K562 (cell line): Measurements from ENCODE around the gene TTL. TPM values are rescaled to one million over a fixed set of nuclear protein-coding genes. Genes with fewer than 3 reads are reported as not detected.

Source experiments
- ARID3B ChIP-seq: fragments of 250-450 bp; sonication (Bioruptor Pico); IDR thresholded peaks from 2 replicates; pipeline ENCODE4 v1.4.0; 2020; ENCODE audit warnings: borderline replicate concordance
- FUS ChIP-seq: fragments of 200-400 bp; formaldehyde crosslinking; optimal IDR thresholded peaks from 2 replicates; pipeline ENCODE3; 2017; ENCODE audit warnings: low read depth, low read length
- GABPB2 ChIP-seq: fragments of 250-450 bp; sonication (Bioruptor Pico); conservative IDR thresholded peaks from 2 replicates; pipeline ENCODE4 v1.5.1; 2021; ENCODE audit warnings: mild to moderate bottlenecking
- NCOA1 ChIP-seq: fragments of 450-650 bp; IDR thresholded peaks from 2 replicates; pipeline ENCODE4 v1.6.1; 2016; ENCODE audit warnings: low read depth
- PHF8 ChIP-seq: fragments of 200-600 bp; sonication (generic); IDR thresholded peaks from 2 replicates; pipeline ENCODE4 v1.6.1; 2012; ENCODE audit warnings: mixed run types, mild to moderate bottlenecking, inconsistent platforms, low read length, moderate library complexity, borderline replicate concordance
- RAD21 ChIP-seq, 2 experiments: fragments of 250-450 bp in 1 of 2; fragments of 450-650 bp in 1 of 2; sonication (Bioruptor Pico) in 1 of 2; formaldehyde crosslinking in 1 of 2; IDR thresholded peaks in 1 of 2; conservative IDR thresholded peaks in 1 of 2; 2 replicates each; pipeline versions ENCODE4 v1.4.0 to v1.8.0; 2020 to 2022; ENCODE audit warnings: mild to moderate bottlenecking in 2 of 2, moderate library complexity in 1 of 2
- ZBTB26 ChIP-seq: fragments of 450-650 bp; formaldehyde crosslinking; IDR thresholded peaks from 2 replicates; pipeline ENCODE4 v1.4.0; 2022; ENCODE audit warnings: missing genetic modification characterization
- ZNF3 ChIP-seq: fragments of 250-450 bp; sonication (Bioruptor Pico); IDR thresholded peaks from 2 replicates; pipeline ENCODE4 v1.5.0; 2021; ENCODE audit warnings: mild to moderate bottlenecking, moderate library complexity
- polyA plus RNA-seq, 8 experiments: library from polyadenylated mRNA; depleted of rRNA in 4 of 8; stranded (reverse) in 5 of 8; unstranded in 3 of 8; fragments of >200 nt; fragmentation: Nextera tagmentation in 2 of 8; fragmentation: Illumina TruSeq in 1 of 8; extraction: Ambion mirVana in 2 of 8; extraction: Trizol in 1 of 8; gene quantifications; 2 replicates each; pipeline versions ENCODE4 v1.2.1 to v1.2.3, GENCODE V29; 2011 to 2014; ENCODE audit warnings: inconsistent platforms in 1 of 8, missing spikeins in 1 of 8
- total RNA-seq, 7 experiments: library from RNA; depleted of rRNA in 6 of 7; stranded (reverse); fragments of >200 nt in 6 of 7; fragmentation: Illumina TruSeq in 2 of 7; extraction: Trizol in 2 of 7; gene quantifications; 2 replicates each; pipeline versions ENCODE4 v1.2.1 to v1.2.3, GENCODE V29; 2011 to 2021; ENCODE audit warnings: low replicate concordance in 1 of 7
- TF ChIP-seq, protein P1 (sequence below), 2 experiments: fragments of 450-650 bp; IDR thresholded peaks; 2 replicates each; pipeline ENCODE4 v1.6.1; 2016; ENCODE audit warnings: mild to moderate bottlenecking in 2 of 2, borderline replicate concordance in 1 of 2, low read depth in 1 of 2, moderate library complexity in 1 of 2
- TF ChIP-seq, protein P2 (sequence below), 2 experiments: fragments of 450-650 bp; IDR thresholded peaks; 2 replicates each; pipeline ENCODE4 v1.6.1; 2016
- TF ChIP-seq, protein P3 (sequence below): sonication (generic); formaldehyde crosslinking; IDR thresholded peaks from 2 replicates; pipeline ENCODE4 v1.8.1; 2023; ENCODE audit warnings: mild to moderate bottlenecking, missing genetic modification reagents

The TTL gene
- total and polyA plus RNA-seq, 9 of the 15 experiments (the other 6 are each of a cell fraction or from before 2014, with no cell fraction given): 9.4 to 54.4 (median 34.9) TPM

DNA sequence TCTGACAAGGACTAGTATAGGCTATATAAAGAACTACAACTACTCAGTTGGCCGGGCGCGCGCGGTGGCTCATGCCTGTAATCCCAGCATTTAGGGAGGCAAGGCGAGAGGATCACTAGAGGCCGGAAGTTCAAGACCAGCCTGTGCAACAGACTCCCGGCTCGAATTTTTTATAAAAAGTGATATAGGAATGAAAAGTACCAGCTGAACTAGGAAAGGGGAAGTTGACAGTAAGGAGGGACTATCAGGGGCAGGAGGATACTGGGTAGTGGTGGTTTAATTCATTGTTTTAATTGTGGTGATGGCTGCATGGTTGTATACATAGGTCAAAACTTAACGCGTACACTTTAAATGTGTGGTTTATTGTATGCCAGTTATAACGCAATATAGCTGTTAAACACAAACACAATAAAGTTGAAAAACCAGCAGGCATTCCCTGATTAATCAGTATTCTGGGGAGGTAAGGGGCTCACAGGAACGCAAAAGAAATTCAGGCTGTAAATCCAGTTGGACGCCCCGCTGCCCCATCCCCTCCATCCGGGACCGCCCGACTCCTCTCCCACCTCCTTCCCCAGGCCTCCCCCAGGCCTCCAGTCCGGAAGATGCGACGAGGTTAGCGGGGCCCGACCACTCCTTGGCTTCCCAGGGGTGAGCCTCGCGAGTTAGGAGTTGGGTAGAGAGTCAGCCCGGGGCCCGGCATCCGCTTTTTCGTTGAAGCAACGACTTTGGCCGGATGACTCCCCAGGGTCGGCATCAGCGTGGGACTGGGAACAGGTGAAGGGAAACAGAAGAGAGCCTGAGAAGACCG is 59.6 kb downstream of the TTL start (continued):
- TF ChIP-seq ARID3B (CRISPR knock-in tag) (no peak), ZNF3 (CRISPR knock-in tag) (no peak), PHF8 (no peak; the same call in 1 of the 2 replicates), ZBTB26 (CRISPR knock-in tag) (no peak), RAD21 (CRISPR knock-in tag; conservative IDR thresholded peaks at IDR 0.05 in 1 of 2, IDR thresholded peaks at IDR 0.05 in 1 of 2) (no peak), NCOA1 (no peak), FUS (no peak), GABPB2 (CRISPR knock-in tag) (no peak)
- TF ChIP-seq, protein P1, sequence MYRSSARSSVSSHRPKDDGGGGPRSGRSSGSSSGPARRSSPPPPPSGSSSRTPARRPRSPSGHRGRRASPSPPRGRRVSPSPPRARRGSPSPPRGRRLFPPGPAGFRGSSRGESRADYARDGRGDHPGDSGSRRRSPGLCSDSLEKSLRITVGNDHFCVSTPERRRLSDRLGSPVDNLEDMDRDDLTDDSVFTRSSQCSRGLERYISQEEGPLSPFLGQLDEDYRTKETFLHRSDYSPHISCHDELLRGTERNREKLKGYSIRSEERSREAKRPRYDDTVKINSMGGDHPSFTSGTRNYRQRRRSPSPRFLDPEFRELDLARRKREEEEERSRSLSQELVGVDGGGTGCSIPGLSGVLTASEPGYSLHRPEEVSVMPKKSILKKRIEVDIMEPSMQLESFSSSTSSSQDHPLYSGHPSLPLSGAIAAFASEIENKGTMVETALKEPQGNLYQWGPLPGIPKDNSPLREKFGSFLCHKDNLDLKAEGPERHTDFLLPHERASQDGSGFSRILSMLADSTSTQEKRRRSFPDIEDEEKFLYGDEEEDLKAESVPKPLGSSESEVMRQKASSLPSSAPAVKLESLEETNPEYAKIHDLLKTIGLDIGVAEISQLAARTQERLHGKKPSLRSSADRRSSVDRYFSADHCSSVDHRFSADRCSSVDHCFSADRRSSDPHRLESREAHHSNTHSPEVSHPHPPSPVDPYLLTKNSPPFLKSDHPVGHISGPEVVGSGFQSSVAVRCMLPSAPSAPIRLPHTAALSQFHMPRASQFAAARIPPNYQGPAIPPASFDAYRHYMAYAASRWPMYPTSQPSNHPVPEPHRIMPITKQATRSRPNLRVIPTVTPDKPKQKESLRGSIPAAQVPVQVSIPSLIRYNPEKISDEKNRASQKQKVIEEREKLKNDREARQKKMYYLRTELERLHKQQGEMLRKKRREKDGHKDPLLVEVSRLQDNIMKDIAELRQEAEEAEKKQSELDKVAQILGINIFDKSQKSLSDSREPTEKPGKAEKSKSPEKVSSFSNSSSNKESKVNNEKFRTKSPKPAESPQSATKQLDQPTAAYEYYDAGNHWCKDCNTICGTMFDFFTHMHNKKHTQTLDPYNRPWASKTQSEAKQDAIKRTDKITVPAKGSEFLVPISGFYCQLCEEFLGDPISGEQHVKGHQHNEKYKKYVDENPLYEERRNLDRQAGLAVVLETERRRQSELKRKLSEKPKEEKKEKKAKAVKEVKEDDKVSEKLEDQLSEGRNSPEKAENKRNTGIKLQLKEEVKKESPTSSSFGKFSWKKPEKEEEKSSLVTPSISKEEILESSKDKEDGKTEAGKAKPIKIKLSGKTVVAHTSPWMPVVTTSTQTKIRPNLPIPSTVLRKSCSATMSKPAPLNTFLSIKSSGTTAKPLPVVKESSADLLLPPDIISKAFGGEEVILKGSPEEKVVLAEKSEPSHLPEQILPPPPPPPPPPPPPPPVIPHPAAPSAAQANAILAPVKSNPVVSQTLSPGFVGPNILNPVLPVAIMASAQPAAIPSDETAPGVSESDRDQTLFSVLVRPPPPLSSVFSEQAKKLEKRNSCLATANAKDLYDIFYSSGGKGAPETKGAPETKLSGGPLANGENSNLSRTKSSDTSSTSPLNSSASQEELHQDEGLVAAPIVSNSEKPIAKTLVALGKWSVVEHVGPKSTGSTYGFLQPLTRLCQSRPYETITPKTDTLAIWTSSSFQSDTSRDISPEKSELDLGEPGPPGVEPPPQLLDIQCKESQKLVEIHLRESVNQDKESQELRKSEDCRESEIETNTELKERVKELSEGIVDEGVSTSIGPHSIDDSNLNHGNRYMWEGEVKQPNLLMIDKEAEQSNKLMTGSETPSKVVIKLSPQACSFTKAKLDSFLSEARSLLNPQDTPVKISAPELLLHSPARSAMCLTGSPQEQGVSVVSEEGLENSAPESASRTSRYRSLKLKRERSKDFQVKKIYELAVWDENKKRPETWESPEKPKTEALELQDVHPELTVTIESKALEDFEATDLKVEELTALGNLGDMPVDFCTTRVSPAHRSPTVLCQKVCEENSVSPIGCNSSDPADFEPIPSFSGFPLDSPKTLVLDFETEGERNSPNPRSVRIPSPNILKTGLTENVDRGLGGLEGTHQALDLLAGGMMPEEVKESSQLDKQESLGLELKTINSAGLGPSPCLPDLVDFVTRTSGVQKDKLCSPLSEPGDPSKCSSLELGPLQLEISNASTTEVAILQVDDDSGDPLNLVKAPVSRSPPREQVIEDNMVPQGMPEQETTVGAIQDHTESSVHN (IDR thresholded peaks at IDR 0.05; ENCODE audit: borderline replicate concordance in 1 of 2, low read depth in 1 of 2): no peak
- TF ChIP-seq, protein P2, sequence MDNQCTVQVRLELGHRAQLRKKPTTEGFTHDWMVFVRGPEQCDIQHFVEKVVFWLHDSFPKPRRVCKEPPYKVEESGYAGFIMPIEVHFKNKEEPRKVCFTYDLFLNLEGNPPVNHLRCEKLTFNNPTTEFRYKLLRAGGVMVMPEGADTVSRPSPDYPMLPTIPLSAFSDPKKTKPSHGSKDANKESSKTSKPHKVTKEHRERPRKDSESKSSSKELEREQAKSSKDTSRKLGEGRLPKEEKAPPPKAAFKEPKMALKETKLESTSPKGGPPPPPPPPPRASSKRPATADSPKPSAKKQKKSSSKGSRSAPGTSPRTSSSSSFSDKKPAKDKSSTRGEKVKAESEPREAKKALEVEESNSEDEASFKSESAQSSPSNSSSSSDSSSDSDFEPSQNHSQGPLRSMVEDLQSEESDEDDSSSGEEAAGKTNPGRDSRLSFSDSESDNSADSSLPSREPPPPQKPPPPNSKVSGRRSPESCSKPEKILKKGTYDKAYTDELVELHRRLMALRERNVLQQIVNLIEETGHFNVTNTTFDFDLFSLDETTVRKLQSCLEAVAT (IDR thresholded peaks at IDR 0.05): no peak
- TF ChIP-seq, protein P3, sequence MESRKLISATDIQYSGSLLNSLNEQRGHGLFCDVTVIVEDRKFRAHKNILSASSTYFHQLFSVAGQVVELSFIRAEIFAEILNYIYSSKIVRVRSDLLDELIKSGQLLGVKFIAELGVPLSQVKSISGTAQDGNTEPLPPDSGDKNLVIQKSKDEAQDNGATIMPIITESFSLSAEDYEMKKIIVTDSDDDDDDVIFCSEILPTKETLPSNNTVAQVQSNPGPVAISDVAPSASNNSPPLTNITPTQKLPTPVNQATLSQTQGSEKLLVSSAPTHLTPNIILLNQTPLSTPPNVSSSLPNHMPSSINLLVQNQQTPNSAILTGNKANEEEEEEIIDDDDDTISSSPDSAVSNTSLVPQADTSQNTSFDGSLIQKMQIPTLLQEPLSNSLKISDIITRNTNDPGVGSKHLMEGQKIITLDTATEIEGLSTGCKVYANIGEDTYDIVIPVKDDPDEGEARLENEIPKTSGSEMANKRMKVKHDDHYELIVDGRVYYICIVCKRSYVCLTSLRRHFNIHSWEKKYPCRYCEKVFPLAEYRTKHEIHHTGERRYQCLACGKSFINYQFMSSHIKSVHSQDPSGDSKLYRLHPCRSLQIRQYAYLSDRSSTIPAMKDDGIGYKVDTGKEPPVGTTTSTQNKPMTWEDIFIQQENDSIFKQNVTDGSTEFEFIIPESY (CRISPR knock-in tag): no peak
